GM19468 (cell line): ENCODE measurements around the gene SASH1.

Source experiments
- ATAC-seq: cut with Tn5 transposase; IDR thresholded peaks from one replicate; pipeline ENCODE4 v1.9.1; 2021; ENCODE audit warnings: mild to moderate bottlenecking, moderate library complexity, moderate number of reproducible peaks; ENCODE audit not compliant: unreplicated experiment; ENCODE audit errors: extremely low read depth

SASH1 gene

DNA sequence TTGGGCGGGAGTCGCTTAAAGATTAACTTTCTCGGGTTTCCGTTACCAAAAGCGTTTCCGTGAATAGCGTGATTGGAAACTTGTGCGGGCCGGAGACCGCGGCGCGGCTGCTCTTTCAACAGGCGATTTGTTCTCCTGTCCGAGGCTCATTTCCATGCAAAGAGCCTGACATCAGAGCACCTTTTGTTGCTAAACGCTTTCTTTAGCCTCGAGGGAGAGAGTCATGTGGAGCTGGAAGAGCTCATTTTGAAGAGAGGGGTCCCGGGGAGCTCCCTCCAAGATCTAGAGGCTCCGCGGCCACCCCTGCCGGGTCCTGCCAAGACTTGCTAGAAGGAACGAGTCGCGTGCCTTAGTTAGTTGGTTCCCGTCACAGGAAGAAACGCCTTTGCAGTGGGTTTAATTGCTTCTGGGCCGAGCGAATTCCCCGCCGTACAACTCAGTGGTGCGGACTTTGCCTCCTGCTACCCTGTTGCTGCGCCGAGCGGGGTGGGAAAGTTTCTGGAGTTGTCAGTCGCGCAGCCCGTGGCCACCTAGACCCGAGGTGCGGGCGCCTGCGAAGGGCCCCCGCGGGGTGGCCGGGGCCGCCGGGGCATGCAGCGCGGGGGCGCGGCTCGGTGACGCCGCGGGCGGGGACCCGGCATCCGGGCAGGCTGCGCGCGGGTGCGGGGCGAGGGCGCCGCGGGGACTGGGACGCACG, at the start of gene SASH1:
TSS of gene SASH1 (plus strand) at position 489 of the 697 bp plus-strand sequence. CDS start 230 bp downstream, outside the sequence.
- peak; percentile 50 for ATAC-seq

- ATAC-seq, result no peak
These were observed 49.2 kb upstream of the SASH1 start for GRCh38 chr6:148293181-148293995.

- ATAC-seq, result no peak
These were observed 48.6 kb upstream of the SASH1 start for GRCh38 chr6:148294059-148294458.

DNA sequence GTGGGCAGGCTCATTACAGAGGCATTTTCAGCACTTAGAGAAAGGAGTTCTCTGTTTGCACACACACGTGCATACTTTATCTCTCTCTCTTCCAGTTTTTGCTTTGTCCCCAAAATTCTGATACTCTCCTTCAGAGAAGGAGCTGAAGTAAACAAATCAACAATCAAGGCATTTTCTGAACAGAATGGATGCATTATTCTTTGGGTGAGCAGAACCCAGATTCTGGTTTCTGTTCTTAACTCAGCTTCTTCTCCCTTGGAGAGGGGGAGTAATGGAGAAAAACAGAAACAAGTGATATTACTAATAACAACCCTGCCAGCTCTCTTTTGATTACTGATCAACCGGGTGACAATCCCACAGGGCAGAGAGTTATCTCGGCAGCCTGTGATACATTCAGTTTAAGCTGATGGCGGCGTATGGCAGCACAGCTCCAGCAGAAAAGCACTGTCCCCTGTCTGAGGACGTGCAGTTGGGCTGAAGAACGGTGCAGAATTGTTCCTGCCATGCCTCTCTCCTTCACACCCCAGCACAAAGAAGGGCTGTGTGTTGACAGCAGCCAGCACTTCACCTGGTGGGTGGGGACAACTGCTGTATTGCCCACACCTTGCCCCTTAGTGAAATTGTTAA, 47.3 kb upstream of the SASH1 start:
- no peak for ATAC-seq

GRCh38 chr6:148296771-148297170, 45.9 kb upstream of the SASH1 start:
- ATAC-seq, result no peak

DNA sequence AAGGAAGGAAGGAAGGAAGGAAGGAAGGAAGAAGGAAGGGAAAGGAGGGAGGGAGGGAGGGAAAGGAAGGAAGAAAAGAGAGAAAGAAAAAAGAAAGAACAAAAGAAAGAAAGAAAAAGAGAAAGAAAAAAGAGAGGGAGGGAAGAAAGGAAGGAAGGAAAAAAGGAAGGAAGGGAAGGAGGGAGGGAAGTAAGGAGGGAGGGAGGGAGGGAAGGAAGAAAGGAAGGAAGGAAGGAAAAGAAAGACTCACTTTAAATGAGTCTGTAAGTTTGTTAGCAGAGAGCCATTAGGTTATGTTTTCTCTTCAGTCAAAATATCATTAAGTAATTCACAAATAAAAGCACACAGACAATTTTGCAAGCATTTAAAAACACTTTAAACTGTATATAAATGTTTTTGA, 44.0 kb upstream of the SASH1 start:
- ATAC-seq, result no peak

- no peak for ATAC-seq
These were observed 39.0 kb upstream of the SASH1 start for GRCh38 chr6:148303616-148304015.

DNA sequence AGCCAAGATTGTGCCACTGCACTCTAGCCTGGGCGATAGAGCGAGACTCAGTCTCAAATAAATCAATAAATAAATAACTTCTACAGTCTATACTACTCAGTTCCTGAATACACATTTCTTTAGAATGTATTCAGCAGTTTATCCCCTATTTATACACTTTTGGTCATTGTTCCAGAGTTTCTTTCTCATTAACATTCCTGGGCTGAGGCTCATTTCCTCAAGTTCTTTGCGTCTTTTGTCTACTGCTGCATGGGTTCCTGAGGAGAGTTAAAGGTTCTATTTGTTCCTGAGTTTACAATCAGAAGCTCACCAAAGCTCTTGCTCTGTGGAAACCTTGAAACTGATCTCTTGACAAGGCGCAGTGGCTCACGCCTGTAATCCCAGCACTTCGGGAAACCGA, 37.7 kb upstream of the SASH1 start:
- no peak for ATAC-seq

DNA sequence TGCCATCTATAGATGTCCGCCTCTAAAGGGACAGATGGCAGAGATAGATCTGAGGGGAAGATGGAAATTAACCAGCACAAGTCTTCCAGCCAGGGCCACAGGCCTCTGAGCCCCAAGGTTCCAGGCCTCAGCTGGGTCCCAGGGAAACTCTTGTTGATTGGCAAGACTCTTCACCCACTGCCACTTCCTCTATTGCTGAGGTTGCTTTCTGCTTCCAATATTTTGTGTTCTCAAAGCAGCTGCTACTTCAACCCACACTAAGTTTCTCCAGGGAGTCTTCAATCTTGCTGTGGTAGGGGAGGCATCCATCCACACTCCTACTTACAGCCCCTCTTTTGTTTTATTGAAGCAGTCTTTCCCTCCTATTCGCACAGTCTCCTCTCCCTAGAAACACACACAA, 36.4 kb upstream of the SASH1 start:
- ATAC-seq, result no peak

GRCh38 chr6:148307405-148307804, 35.2 kb upstream of the SASH1 start:
- no peak for ATAC-seq

DNA sequence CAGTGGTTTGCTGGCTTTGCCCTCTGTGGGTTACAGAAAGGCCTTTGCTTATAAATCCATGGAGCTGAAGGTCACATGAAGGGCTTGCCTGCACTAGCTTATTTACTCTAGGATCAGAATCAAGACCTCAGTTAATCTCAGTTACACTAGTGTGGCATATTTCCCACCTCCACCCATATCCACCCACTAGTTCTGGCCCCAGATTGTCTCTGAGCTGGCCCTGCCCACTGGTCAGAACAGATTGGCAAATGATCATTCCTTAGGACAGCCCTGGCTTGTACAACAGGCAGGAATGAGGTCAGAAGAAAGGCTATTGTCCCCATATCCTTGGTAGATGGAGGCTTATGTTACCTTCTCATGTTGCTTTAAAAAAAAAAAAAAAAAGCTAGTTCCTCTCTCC, 33.3 kb upstream of the SASH1 start:
- no peak for ATAC-seq

- no peak for ATAC-seq
These were observed 30.5 kb upstream of the SASH1 start for GRCh38 chr6:148311966-148312669.

DNA sequence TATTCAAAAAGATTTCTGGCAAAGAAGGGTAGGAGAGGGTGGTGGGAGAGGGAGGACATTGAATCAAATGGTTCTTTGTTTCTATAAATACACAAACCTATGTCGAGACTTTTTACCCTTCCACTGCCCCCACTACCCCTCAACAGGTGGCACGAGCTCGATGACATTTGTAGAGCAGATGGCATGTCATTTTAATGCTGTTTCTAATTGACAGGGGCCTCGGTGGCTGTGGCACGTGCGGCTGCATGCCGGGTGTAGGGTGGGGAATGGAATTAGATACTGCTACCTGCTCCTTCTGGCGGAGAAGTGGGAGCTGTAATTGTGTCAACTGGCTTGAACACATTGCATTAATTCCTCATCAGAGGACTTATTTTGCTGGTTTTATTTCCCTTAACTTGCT, 29.1 kb upstream of the SASH1 start:
- no peak for ATAC-seq

DNA sequence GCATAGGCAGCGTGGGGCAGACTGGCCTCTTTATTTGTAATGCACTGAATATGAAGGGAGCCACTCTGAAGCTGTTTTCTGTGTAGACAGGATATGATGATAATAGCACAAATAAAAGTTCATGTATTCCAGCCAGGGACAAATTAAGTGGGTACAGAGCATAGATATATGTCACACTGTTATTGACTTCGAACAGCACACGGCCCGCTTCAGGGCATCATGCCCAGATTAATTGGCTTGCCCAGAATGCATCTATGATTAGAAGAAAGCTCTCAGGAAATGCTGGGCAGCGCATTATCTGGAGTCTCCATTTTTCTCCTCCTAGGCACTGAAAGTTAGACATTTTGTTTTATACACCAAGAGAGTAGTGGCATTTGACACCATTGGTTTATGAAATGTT, 26.3 kb upstream of the SASH1 start:
- ATAC-seq, result no peak

DNA sequence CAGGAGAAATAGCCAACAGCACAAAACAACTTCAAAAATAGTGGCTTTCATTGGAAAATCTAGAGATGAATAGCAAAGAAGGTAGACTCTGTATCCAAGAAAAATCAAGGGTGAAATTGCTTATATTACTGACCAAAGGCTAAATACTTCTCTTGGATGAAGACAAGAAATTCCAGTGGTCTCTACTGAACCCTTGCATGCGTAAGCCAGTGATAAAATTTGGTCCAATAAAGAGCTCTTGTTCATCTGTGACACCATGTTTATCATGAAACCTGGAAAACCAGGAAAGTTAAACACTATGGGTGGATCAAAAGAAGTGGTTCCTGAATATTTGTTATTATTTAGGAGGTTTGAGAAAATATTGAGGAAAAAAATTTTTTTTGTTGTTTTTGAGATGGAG, 25.6 kb upstream of the SASH1 start:
- no peak for ATAC-seq

DNA sequence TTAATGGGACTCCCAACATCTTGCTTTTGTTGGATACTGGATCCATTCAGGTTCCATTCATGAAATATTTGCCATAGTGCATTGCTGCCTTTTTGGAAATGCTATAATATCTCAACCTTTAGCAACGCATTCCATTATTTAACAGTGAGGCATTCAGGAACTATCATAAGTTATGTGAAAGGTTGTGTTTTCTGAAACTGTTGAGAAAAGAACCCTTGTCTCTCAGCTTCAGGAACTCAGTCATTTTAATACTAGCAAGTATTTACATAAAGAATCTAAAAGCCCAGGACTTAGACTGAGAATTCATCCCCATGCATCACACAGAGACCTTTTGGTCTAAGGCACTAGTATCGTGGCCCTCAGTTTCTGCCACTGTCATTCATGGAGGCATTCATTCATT, 24.9 kb upstream of the SASH1 start:
- ATAC-seq, result no peak

GRCh38 chr6:148322704-148323103, 19.9 kb upstream of the SASH1 start:
- ATAC-seq, result no peak

- ATAC-seq, result no peak
These were observed 19.3 kb upstream of the SASH1 start for GRCh38 chr6:148323344-148323743.

- ATAC-seq, result no peak
These were observed 18.2 kb upstream of the SASH1 start for GRCh38 chr6:148324297-148324985.
